Heart left ventricle (tissue), 16 donors: ENCODE data around the gene ZIM2. TPM values are rescaled to one million over a fixed set of nuclear protein-coding genes. Genes with fewer than 3 reads are reported as not detected.

Experiments used
- ATAC-seq, 4 donors: fragments of 200-7000 bp; cut with Tn5 transposase; one replicate each; pipeline ENCODE4 v1.9.1; 2020 to 2022; ENCODE audit warnings: moderate library complexity in 4 of 4, mild to moderate bottlenecking in 3 of 4, moderate number of reproducible peaks in 1 of 4
- DNase-seq, 5 donors: peaks; one replicate each; pipeline ENCODE4 v3.0.0-alpha.2; 2020
- H3K27ac ChIP-seq, 12 donors: fragments of 200-600 bp; sonication (generic) in 4 of 12; one replicate each; pipeline versions ENCODE4 v1.5.0 to v1.8.0; 2016 to 2022; ENCODE audit warnings: mild to moderate bottlenecking in 2 of 12
- H3K27me3 ChIP-seq, 9 donors: fragments of 200-600 bp; sonication (generic) in 2 of 9; one replicate each; pipeline versions ENCODE4 v1.5.1 to v1.8.0; 2016 to 2022; ENCODE audit warnings: mild to moderate bottlenecking in 3 of 9
- H3K36me3 ChIP-seq, 9 donors: fragments of 200-600 bp; sonication (generic) in 2 of 9; one replicate each; pipeline versions ENCODE4 v1.5.0 to v1.8.0; 2018 to 2022; ENCODE audit warnings: mild to moderate bottlenecking in 2 of 9
- H3K4me1 ChIP-seq, 12 donors: fragments of 200-600 bp; sonication (generic) in 4 of 12; one replicate each; pipeline versions ENCODE4 v1.5.0 to v1.8.0; 2016 to 2022; ENCODE audit warnings: mild to moderate bottlenecking in 3 of 12
- H3K4me3 ChIP-seq, 12 donors: fragments of 200-600 bp; sonication (generic) in 4 of 12; one replicate each; pipeline versions ENCODE4 v1.5.0 to v1.8.0; 2017 to 2022; ENCODE audit warnings: mild to moderate bottlenecking in 9 of 12, moderate library complexity in 4 of 12
- H3K9me3 ChIP-seq, 12 donors: fragments of 200-600 bp; sonication (generic) in 4 of 12; one replicate each; pipeline versions ENCODE4 v1.5.0 to v1.8.0; 2016 to 2022; ENCODE audit warnings: mild to moderate bottlenecking in 1 of 12
- CTCF ChIP-seq, 12 donors: fragments of 200-600 bp; sonication (generic) in 4 of 12; IDR thresholded peaks; one replicate each; pipeline versions ENCODE4 v1.5.0 to v1.8.0; 2018 to 2022; ENCODE audit warnings: antibody characterized with exemption in 12 of 12, mild to moderate bottlenecking in 5 of 12
- POLR2A ChIP-seq, 2 donors: fragments of 450-650 bp; IDR thresholded peaks; one replicate each; pipeline ENCODE4 v1.6.1; 2017; ENCODE audit warnings: antibody characterized with exemption in 2 of 2, mild to moderate bottlenecking in 2 of 2, moderate library complexity in 2 of 2
- whole genome bisulfite sequencing, 4 donors: extraction: QIAGEN DNeasy Blood & Tissue Kit in 2 of 4; methylation state at CpG; one replicate each; pipeline versions ENCODE4 v1.1.5 to v1.1.7; 2013 to 2018; 5-methylcytosine and 5-hydroxymethylcytosine counted together
- intact Hi-C, 10 donors: fragments of 100-400 bp; cut with DNase I; formaldehyde crosslinking; loops; one replicate each; pipeline versions ENCODE4 v1.11.1 to v1.14.2; 2022
- polyA plus RNA-seq, 2 donors: library from polyadenylated mRNA; stranded (reverse); fragments of 200-250 nt; gene quantifications; one replicate each; pipeline ENCODE4 v1.2.3, GENCODE V29; 2013
- total RNA-seq, 9 donors: library from RNA; depleted of rRNA in 2 of 9; stranded (reverse); fragments of >200 nt in 2 of 9; fragmentation: NEBNext Ultra II Directional in 3 of 9; extraction: Animal tissue kit (Norgen Biotek cat#: 25700) in 3 of 9; gene quantifications; one replicate each; pipeline versions ENCODE4 v1.1.0 to v1.2.4, GENCODE V29; 2016 to 2023
- donor health status: ischemic (EF 13 %, LVEDD 7.1; RV severe dilation, severe dysfunction).
- donor health status: healthy with polysubstance abuse.
- donor health status: DM: no; HTN: yes; CAD: no.
- donor health status: DM: no; HTN: no; CAD: no.
- donor health status: ischemic (EF 25% LVEDD 6.9; RV normal size, moderate dysfunction).
- donor health status: ischemic (EF 25% LVEDD 5.7; RV mildly dilated, moderate dysfunction).
- donor health status: healthy.
- donor health status: DM: yes; HTN: yes; CAD: no.
- donor health status: ischemic (EF 35%, LVEDD 5.7; RV mildly dilated, moderate dysfunction).
- donor health status: nonischemic (EF 11% LVEDD 7.7; RV severe dilation, severe dysfunction).
- donor health status: DM: yes; HTN: yes; CAD: no.
- donor health status: PGD.
- donor health status: ischemic (EF 29% LVEDD 5.4; RV normal size, mild dysfunction).
- donor health status: nonischemic (EF 23%, LVEDD 6.1; RV moderate dilation, normal function).

The ZIM2 gene
- total and polyA plus RNA-seq, 11 donors, result 0.16 to 0.26 (median 0.20) TPM; not detected in 7

GRCh38 chr19:56837492-56838023 is 3.0 kb downstream of the ZIM2 start:
- DNase-seq (peak; percentile 81 to 89 (median 83)), ATAC-seq (peak; percentile 40 to 53 (median 48))
- Histone ChIP-seq H3K9me3 (peaks cover 0 to 16% (median 0%) of the 10 kb centered on the region in 12 donors), H3K4me3 (peak overlapping the region; percentile 22 to 76 (median 58)), H3K36me3 (peaks cover 0 to 2% (median 0%) of the 10 kb centered on the region in 9 donors), H3K27me3 (peaks cover 0 to 4% (median 0%) of the 10 kb centered on the region in 9 donors), H3K4me1 (peaks cover 0 to 14% (median 0%) of the 10 kb centered on the region in 12 donors), H3K27ac (peak overlapping the region in 10 of 12 donors; percentile 70 to 94 (median 86))
- 25 to 44% (median 39%) methylated on average over 19 to 25 of the region's 25 CpGs for WGBS, 4 donors
- TF ChIP-seq POLR2A (IDR thresholded peaks at IDR 0.05) (no peak), CTCF (IDR thresholded peaks at IDR 0.05) (peak; percentile 44 to 73 (median 58))
- intact Hi-C loops, result loop anchor here in 3 of 10 donors (5.0 kb wide), 2 partner anchors 90 to 445 kb away; partner anchors contain the start of gene ZNF582 (in 1 of the 3)

- 41 to 49% (median 44%) methylated on average over 6 of the region's 6 CpGs for WGBS, 4 donors
- peak overlapping the region in 10 of 12 donors; percentile 29 to 76 (median 60) for H3K4me3 ChIP-seq
- peaks cover 0 to 16% (median 0%) of the 10 kb centered on the region in 12 donors for H3K9me3 ChIP-seq
- TF ChIP-seq POLR2A (IDR thresholded peaks at IDR 0.05), result no peak
- TF ChIP-seq CTCF (IDR thresholded peaks at IDR 0.05), result no peak
- peaks cover 0 to 2% (median 0%) of the 10 kb centered on the region in 9 donors for H3K36me3 ChIP-seq
- peaks cover 0 to 14% (median 0%) of the 10 kb centered on the region in 12 donors for H3K4me1 ChIP-seq
- intact Hi-C loops, result loop anchor here in 3 of 10 donors (5.0 kb wide), 2 partner anchors 90 to 445 kb away; partner anchors contain the start of gene ZNF582 (in 1 of the 3)
- H3K27ac ChIP-seq, result peak overlapping the region in 6 of 12 donors; percentile 55 to 94 (median 84)
- DNase-seq, result peak in 2 of 5 donors; percentile 11 to 45
- peaks cover 0 to 4% (median 0%) of the 10 kb centered on the region in 9 donors for H3K27me3 ChIP-seq
- no peak for ATAC-seq
These were observed 3.5 kb downstream of the ZIM2 start for GRCh38 chr19:56837004-56837403.

- no peak overlapping the region for H3K27ac ChIP-seq
- peaks cover 0 to 2% (median 0%) of the 10 kb centered on the region in 9 donors for H3K36me3 ChIP-seq
- H3K4me1 ChIP-seq, result peaks cover 0 to 21% (median 1%) of the 10 kb centered on the region in 12 donors
- H3K4me3 ChIP-seq, result no peak overlapping the region
- ATAC-seq (no peak), DNase-seq (no peak)
- 83 to 93% (median 85%) methylated on average over 9 of the region's 9 CpGs for WGBS, 4 donors
- H3K9me3 ChIP-seq, result peaks cover 0 to 10% (median 0%) of the 10 kb centered on the region in 12 donors
- H3K27me3 ChIP-seq, result peaks cover 0 to 4% (median 0%) of the 10 kb centered on the region in 9 donors
- no peak for TF ChIP-seq POLR2A (IDR thresholded peaks at IDR 0.05)
- TF ChIP-seq CTCF (IDR thresholded peaks at IDR 0.05), result no peak
- intact Hi-C loops, result loop anchor here in 3 of 10 donors (5.0 kb wide), 2 partner anchors 89 to 444 kb away; partner anchors contain the start of gene ZNF582 (in 1 of the 3)
These were observed 4.5 kb downstream of the ZIM2 start for GRCh38 chr19:56836059-56836458.

GRCh38 chr19:56835401-56835800 is 5.1 kb downstream of the ZIM2 start:
- DNase-seq, result no peak
- Histone ChIP-seq H3K36me3 (peaks cover 0 to 2% (median 0%) of the 10 kb centered on the region in 9 donors), H3K4me3 (no peak overlapping the region), H3K9me3 (peaks cover 0 to 10% (median 0%) of the 10 kb centered on the region in 12 donors), H3K27ac (no peak overlapping the region), H3K4me1 (peaks cover 0 to 18% (median 1%) of the 10 kb centered on the region in 12 donors), H3K27me3 (peaks cover 0 to 2% (median 0%) of the 10 kb centered on the region in 9 donors)
- intact Hi-C loops, result loop anchor here in 3 of 10 donors (5.0 kb wide), 2 partner anchors 88 to 443 kb away; partner anchors contain the start of gene ZNF582 (in 1 of the 3)
- ATAC-seq, result no peak
- TF ChIP-seq POLR2A (IDR thresholded peaks at IDR 0.05), result no peak
- no peak for TF ChIP-seq CTCF (IDR thresholded peaks at IDR 0.05)
